GM12891 (cell line): ENCODE results near the gene RAD23A.

Experiments
- DNase-seq: peaks from one replicate; pipeline ENCODE4 v3.0.0; 2011; ENCODE audit warnings: low spot score; ENCODE audit not compliant: insufficient read length
- FAIRE-seq: peaks from 2 replicates; lab custom pipeline; 2011; peaks lifted over from hg19 to GRCh38; lab: Jason Lieb, UNC
- PAX5 ChIP-seq: IDR thresholded peaks from 2 replicates; pipeline ENCODE4 v1.6.1; 2011; ENCODE audit warnings: low read length, moderate library complexity, mild to moderate bottlenecking; ENCODE audit not compliant: insufficient read depth, severe bottlenecking
- POLR2A ChIP-seq: IDR thresholded peaks from 2 replicates; pipeline ENCODE4 v1.6.1; 2011; ENCODE audit warnings: low read depth, low read length, control low read depth
- POLR2AphosphoS5 ChIP-seq: IDR thresholded peaks from 2 replicates; pipeline ENCODE4 v1.6.1; 2011; ENCODE audit warnings: low read depth, low read length, control low read depth
- POU2F2 ChIP-seq: IDR thresholded peaks from 2 replicates; pipeline ENCODE4 v1.6.1; 2011; ENCODE audit warnings: low read depth, mild to moderate bottlenecking, control low read depth, low read length, moderate library complexity
- SPI1 ChIP-seq: IDR thresholded peaks from 2 replicates; pipeline ENCODE4 v1.6.1; 2011; ENCODE audit warnings: low read depth, low read length, control low read depth
- TAF1 ChIP-seq: IDR thresholded peaks from 2 replicates; pipeline ENCODE4 v1.6.1; 2011; ENCODE audit warnings: low read depth, low read length, control low read depth

RAD23A gene

DNA sequence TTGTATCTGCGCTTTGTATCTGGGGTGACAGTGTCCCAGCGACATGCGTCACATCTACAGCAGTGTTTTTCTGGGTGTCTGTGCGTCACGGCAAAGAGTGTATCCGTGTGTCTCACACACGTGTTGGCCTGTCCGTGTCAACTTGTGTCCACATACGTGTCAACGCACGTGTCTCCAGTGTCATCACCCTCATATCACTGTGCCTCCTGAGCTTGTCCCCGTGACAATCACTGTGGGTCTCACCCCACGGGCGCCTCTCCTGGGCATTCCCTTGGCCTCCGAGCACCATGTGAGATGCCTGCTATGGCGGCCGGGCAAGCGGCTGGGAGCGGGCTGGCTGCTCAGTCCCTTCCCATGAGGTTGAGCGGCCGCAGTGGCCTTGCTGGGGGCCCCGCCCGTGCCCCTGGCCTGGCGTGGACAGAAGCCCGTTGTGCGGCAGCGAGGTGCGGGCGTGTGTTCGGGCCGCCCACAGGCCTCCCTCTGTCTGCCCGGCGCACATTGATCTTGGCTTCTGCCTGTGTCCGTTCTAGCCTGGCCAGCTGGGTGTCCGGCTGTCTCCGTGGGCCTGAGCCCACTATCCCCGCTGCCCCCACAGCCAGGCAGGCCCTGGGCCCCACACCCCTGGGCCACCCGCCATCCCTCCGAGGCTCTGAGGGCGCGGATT lies 56.0 kb downstream of the RAD23A start:
- DNase-seq = no peak
- FAIRE-seq = no peak
- TF ChIP-seq POLR2AphosphoS5 (no peak), SPI1 (no peak), PAX5 (no peak), POU2F2 (no peak), TAF1 (no peak), POLR2A (no peak)

- TF ChIP-seq PAX5 (no peak), POLR2AphosphoS5 (no peak), TAF1 (no peak), POU2F2 (no peak), SPI1 (no peak), POLR2A (no peak)
- no peak for DNase-seq
- no peak for FAIRE-seq
Measured at GRCh38 chr19:13002166-13002898, 56.7 kb downstream of the RAD23A start.

DNA sequence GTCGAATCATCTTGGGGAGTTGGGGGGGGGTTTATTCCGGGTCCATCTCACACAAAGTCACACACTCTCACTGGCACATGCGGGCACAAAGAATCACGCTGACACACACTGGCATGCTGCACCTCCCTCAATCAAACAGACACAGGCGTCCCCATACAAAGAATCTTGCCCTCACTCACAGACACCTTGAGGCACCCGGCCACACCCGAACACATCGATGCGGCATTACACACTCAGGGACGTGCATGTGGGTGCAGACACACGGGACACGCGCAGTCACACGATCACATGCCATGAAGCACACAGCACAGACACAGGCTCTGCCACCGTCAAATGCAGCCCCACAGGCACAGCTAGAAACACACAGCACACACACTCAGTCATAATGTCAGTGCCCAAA lies 57.4 kb downstream of the RAD23A start:
- no peak for FAIRE-seq
- no peak for DNase-seq
- TF ChIP-seq POU2F2 = no peak
- TF ChIP-seq POLR2AphosphoS5 = no peak
- TF ChIP-seq TAF1 = no peak
- no peak for TF ChIP-seq POLR2A
- no peak for TF ChIP-seq SPI1
- TF ChIP-seq PAX5 = no peak
